HepG2 (cell line): ENCODE results near the gene ATAD3C. TPM values are rescaled to one million over a fixed set of nuclear protein-coding genes. Genes with fewer than 3 reads are reported as not detected.

Experiments used
- CEBPB ChIP-seq: IDR thresholded peaks from 2 replicates; pipeline ENCODE4 v1.6.1; 2011; ENCODE audit warnings: low read depth, low read length, improper control_type of control experiment, borderline replicate concordance
- EED ChIP-seq: sonication (generic); formaldehyde crosslinking; IDR thresholded peaks from 2 replicates; pipeline ENCODE4 v1.5.0; 2020; ENCODE audit warnings: mild to moderate bottlenecking, missing genetic modification reagents
- HNF1B ChIP-seq: sonication (generic); formaldehyde crosslinking; IDR thresholded peaks from 2 replicates; pipeline ENCODE4 v1.5.1; 2020; ENCODE audit warnings: mild to moderate bottlenecking, moderate library complexity, missing genetic modification reagents
- HNRNPH1 ChIP-seq: fragments of 200-400 bp; formaldehyde crosslinking; optimal IDR thresholded peaks from 2 replicates; pipeline ENCODE3; 2017; ENCODE audit warnings: mild to moderate bottlenecking, low read depth, low read length
- HOXA7 ChIP-seq: sonication (generic); formaldehyde crosslinking; IDR thresholded peaks from 2 replicates; pipeline ENCODE4 v1.8.1; 2022; ENCODE audit warnings: mild to moderate bottlenecking, missing genetic modification reagents, moderate library complexity
- NFKBIZ ChIP-seq: IDR thresholded peaks from 2 replicates; pipeline ENCODE4 v1.6.1; 2018; ENCODE audit warnings: missing genetic modification reagents, missing compliant biosample characterization
- NPAS2 ChIP-seq: sonication (generic); formaldehyde crosslinking; IDR thresholded peaks from 2 replicates; pipeline ENCODE4 v1.8.0; 2022; ENCODE audit warnings: mild to moderate bottlenecking, missing genetic modification reagents, borderline replicate concordance
- PITX1 ChIP-seq: sonication (generic); formaldehyde crosslinking; IDR thresholded peaks from 2 replicates; pipeline ENCODE4 v1.5.1; 2020; ENCODE audit warnings: mild to moderate bottlenecking, missing genetic modification reagents
- POLR2G ChIP-seq: fragments of 200-400 bp; formaldehyde crosslinking; IDR thresholded peaks from 2 replicates; pipeline ENCODE4 v1.6.1; 2018; ENCODE audit warnings: mild to moderate bottlenecking, low read depth, low read length, moderate library complexity
- PPARG ChIP-seq: conservative IDR thresholded peaks from 2 replicates; pipeline ENCODE4 v1.6.1; 2016; ENCODE audit warnings: missing biosample characterization, missing genetic modification reagents
- RNF2 ChIP-seq: fragments of 450-650 bp; conservative IDR thresholded peaks from 2 replicates; pipeline ENCODE4 v1.6.1; 2016; ENCODE audit warnings: low read depth
- SATB2 ChIP-seq: sonication (generic); formaldehyde crosslinking; IDR thresholded peaks from 2 replicates; pipeline ENCODE4 v1.5.0; 2020; ENCODE audit warnings: missing genetic modification reagents
- SNAI1 ChIP-seq: sonication (generic); formaldehyde crosslinking; IDR thresholded peaks from 2 replicates; pipeline ENCODE4 v1.5.0; 2020; ENCODE audit warnings: mild to moderate bottlenecking, missing genetic modification reagents, borderline replicate concordance
- SNAPC5 ChIP-seq: sonication (generic); formaldehyde crosslinking; IDR thresholded peaks from 2 replicates; pipeline ENCODE4 v1.8.1; 2023; ENCODE audit warnings: mild to moderate bottlenecking, missing genetic modification reagents, borderline replicate concordance
- ZBTB20 ChIP-seq: sonication (generic); formaldehyde crosslinking; IDR thresholded peaks from 2 replicates; pipeline ENCODE4 v1.8.1; 2023; ENCODE audit warnings: missing genetic modification reagents, low read depth, mild to moderate bottlenecking, borderline replicate concordance
- ZFP41 ChIP-seq: sonication (generic); formaldehyde crosslinking; IDR thresholded peaks from 2 replicates; pipeline ENCODE4 v1.4.0; 2020; ENCODE audit warnings: mild to moderate bottlenecking, missing genetic modification reagents, borderline replicate concordance
- ZFP82 ChIP-seq: sonication (generic); formaldehyde crosslinking; IDR thresholded peaks from 2 replicates; pipeline ENCODE4 v1.5.1; 2020; ENCODE audit warnings: mild to moderate bottlenecking, missing genetic modification reagents, borderline replicate concordance
- ZKSCAN8 ChIP-seq: IDR thresholded peaks from 2 replicates; pipeline ENCODE4 v1.6.1; 2016; ENCODE audit warnings: borderline replicate concordance, missing genetic modification reagents, missing compliant biosample characterization
- ZNF256 ChIP-seq: sonication (generic); formaldehyde crosslinking; conservative IDR thresholded peaks from 2 replicates; pipeline ENCODE4 v1.4.0; 2020; ENCODE audit warnings: missing genetic modification reagents
- ZNF275 ChIP-seq: sonication (generic); formaldehyde crosslinking; IDR thresholded peaks from 2 replicates; pipeline ENCODE4 v1.8.0; 2022; ENCODE audit warnings: missing genetic modification reagents, mild to moderate bottlenecking, inconsistent platforms, borderline replicate concordance
- ZNF280B ChIP-seq: sonication (generic); formaldehyde crosslinking; IDR thresholded peaks from 2 replicates; pipeline ENCODE4 v1.5.0; 2020; ENCODE audit warnings: missing genetic modification reagents, mild to moderate bottlenecking, borderline replicate concordance
- ZNF3 ChIP-seq: IDR thresholded peaks from 2 replicates; pipeline ENCODE4 v1.7.0; 2017; ENCODE audit warnings: inconsistent platforms
- ZNF335 ChIP-seq: sonication (generic); formaldehyde crosslinking; IDR thresholded peaks from 2 replicates; pipeline ENCODE4 v1.4.0; 2020; ENCODE audit warnings: missing genetic modification reagents
- ZNF629 ChIP-seq: sonication (generic); formaldehyde crosslinking; conservative IDR thresholded peaks from 2 replicates; pipeline ENCODE4 v1.5.0; 2020; ENCODE audit warnings: missing genetic modification reagents
- ZNF660 ChIP-seq: sonication (generic); formaldehyde crosslinking; IDR thresholded peaks from 2 replicates; pipeline ENCODE4 v1.5.1; 2020; ENCODE audit warnings: mild to moderate bottlenecking, low read depth, missing genetic modification reagents, borderline replicate concordance
- ZNF746 ChIP-seq: sonication (generic); formaldehyde crosslinking; IDR thresholded peaks from 2 replicates; pipeline ENCODE4 v1.8.0; 2022; ENCODE audit warnings: mild to moderate bottlenecking, missing genetic modification reagents
- polyA plus RNA-seq, 8 experiments: library from polyadenylated mRNA; depleted of rRNA in 3 of 8; stranded (reverse) in 7 of 8; unstranded in 1 of 8; fragments of >200 nt; fragmentation: Illumina TruSeq in 4 of 8; extraction: Trizol in 4 of 8; gene quantifications; 2 replicates each; pipeline versions ENCODE4 v1.2.1 to v1.2.3, GENCODE V29; 2011 to 2016; ENCODE audit warnings: low read depth in 4 of 8, missing spikeins in 1 of 8, mixed read lengths in 1 of 8; ENCODE audit not compliant: insufficient read depth in 1 of 8
- total RNA-seq, 5 experiments: library from RNA; depleted of rRNA; stranded (reverse); fragments of >200 nt; fragmentation: Illumina TruSeq; extraction: Trizol; gene quantifications; 2 replicates each; pipeline ENCODE4 v1.2.3, GENCODE V29; 2016; ENCODE audit warnings: low read depth in 1 of 5

The ATAD3C gene
- total and polyA plus RNA-seq, 2 of the 13 experiments (the other 11 are each of a cell fraction or from before 2014, with no cell fraction given), result 2.4 to 3.2 TPM

GRCh38 chr1:1430114-1430982, 19.1 kb upstream of the ATAD3C start (continued):
- TF ChIP-seq PPARG (0 out of 2 replicates have a peak, but pooled peaks have one; percentile 18), POLR2G (peak; percentile 81), SNAPC5 (CRISPR knock-in tag) (no peak), SATB2 (CRISPR knock-in tag) (no peak), ZNF746 (CRISPR knock-in tag) (no peak), ZNF660 (CRISPR knock-in tag) (no peak), ZNF3 (CRISPR knock-in tag) (no peak), PITX1 (CRISPR knock-in tag) (no peak), ZNF256 (CRISPR knock-in tag) (no peak), HOXA7 (CRISPR knock-in tag) (no peak), ZFP41 (CRISPR knock-in tag) (no peak), NPAS2 (CRISPR knock-in tag) (no peak), RNF2 (no peak), ZFP82 (no peak), HNF1B (CRISPR knock-in tag) (peak; percentile 75; the same call in 1 of the 2 replicates), HNRNPH1 (no peak), ZNF275 (no peak), SNAI1 (0 out of 2 replicates have a peak, but pooled peaks have one; percentile 25), EED (no peak), CEBPB (no peak), ZNF629 (CRISPR knock-in tag) (0 out of 2 replicates have a peak, but pooled peaks have one; percentile 23), ZNF280B (no peak; the same call in 1 of the 2 replicates), ZBTB20 (CRISPR knock-in tag) (no peak; the same call in 1 of the 2 replicates), ZKSCAN8 (CRISPR knock-in tag) (no peak; the same call in 1 of the 2 replicates), ZNF335 (CRISPR knock-in tag) (no peak), NFKBIZ (CRISPR knock-in tag) (0 out of 2 replicates have a peak, but pooled peaks have one; percentile 30)
